Stomach (tissue), 9 donors: ENCODE data around the gene SHISAL1. TPM values are rescaled to one million over a fixed set of nuclear protein-coding genes. Genes with fewer than 3 reads are reported as not detected.

Source experiments
- DNase-seq, 2 donors: peaks; one replicate each; pipeline versions ENCODE4 v3.0.0 to v3.0.0-alpha.2; 2013 to 2019
- H3K27ac ChIP-seq, 5 donors: fragments of 200-600 bp in 4 of 5; sonication (generic) in 4 of 5; one replicate each; pipeline ENCODE4 v1.5.1; 2013 to 2019; ENCODE audit warnings: mild to moderate bottlenecking in 1 of 5, moderate library complexity in 1 of 5
- H3K27me3 ChIP-seq, 3 donors: fragments of 200-600 bp; sonication (generic); one replicate each; pipeline ENCODE4 v1.5.1; 2017 to 2019; ENCODE audit warnings: mixed run types in 1 of 3
- H3K36me3 ChIP-seq, 4 donors: fragments of 200-600 bp; sonication (generic); 1 replicate in 3 of 4; 2 replicates in 1 of 4; pipeline ENCODE4 v1.5.1; 2016 to 2019
- H3K4me1 ChIP-seq, 4 donors: fragments of 200-600 bp; sonication (generic); one replicate each; pipeline ENCODE4 v1.5.1; 2016 to 2019
- H3K4me3 ChIP-seq, 4 donors: fragments of 200-600 bp; sonication (generic) in 3 of 4; one replicate each; pipeline ENCODE4 v1.5.1; 2016 to 2019; ENCODE audit warnings: mild to moderate bottlenecking in 1 of 4
- H3K9me3 ChIP-seq, 4 donors: fragments of 200-600 bp; sonication (generic); one replicate each; pipeline ENCODE4 v1.5.1; 2016 to 2019
- CTCF ChIP-seq, 7 experiments: fragments of 450-650 bp in 4 of 7; fragments of 200-600 bp in 3 of 7; sonication (generic) in 3 of 7; IDR thresholded peaks; one replicate each; pipeline ENCODE4 v1.5.1; 2016 to 2019; ENCODE audit warnings: antibody characterized with exemption in 7 of 7, control low read depth in 2 of 7, mild to moderate bottlenecking in 1 of 7
- EP300 ChIP-seq: sonication (generic); formaldehyde crosslinking; IDR thresholded peaks from one replicate; pipeline ENCODE4 v1.6.1; 2017; ENCODE audit warnings: antibody characterized with exemption
- POLR2A ChIP-seq, 4 donors: fragments of 450-650 bp; IDR thresholded peaks; one replicate each; pipeline ENCODE4 v1.6.1; 2016; ENCODE audit warnings: antibody characterized with exemption in 4 of 4, control low read depth in 2 of 4, mild to moderate bottlenecking in 1 of 4, moderate library complexity in 1 of 4
- POLR2AphosphoS5 ChIP-seq, 3 donors: sonication (generic); formaldehyde crosslinking; IDR thresholded peaks; one replicate each; pipeline ENCODE4 v1.6.1; 2016; ENCODE audit warnings: antibody characterized with exemption in 3 of 3
- WGBS, 5 donors: extraction: QIAGEN DNeasy Blood & Tissue Kit in 3 of 5; methylation state at CpG; one replicate each; pipeline versions ENCODE4 v1.1.5 to v1.1.7; 2013 to 2018; 5-methylcytosine and 5-hydroxymethylcytosine counted together
- intact Hi-C: fragments of 100-400 bp; cut with DNase I; formaldehyde crosslinking; loops from one replicate; pipeline ENCODE4 v1.15.1; 2023; ENCODE audit warnings: low total_unique reads
- polyA plus RNA-seq, 3 donors: library from polyadenylated mRNA; stranded (reverse); fragments of 200-250 nt; gene quantifications; one replicate each; pipeline ENCODE4 v1.2.3, GENCODE V29; 2013
- total RNA-seq, 5 donors: library from RNA; depleted of rRNA; stranded (reverse); fragments of >200 nt; gene quantifications; one replicate each; pipeline versions ENCODE4 v1.1.0 to v1.2.3, GENCODE V29; 2014 to 2016
- donor health status: healthy with polysubstance abuse.
- donor health status: Bipolar disorder and iron deficiency.
- donor health status: healthy.

The SHISAL1 gene
- total and polyA plus RNA-seq, 8 donors, result 0.43 to 19.3 (median 1.2) TPM

DNA sequence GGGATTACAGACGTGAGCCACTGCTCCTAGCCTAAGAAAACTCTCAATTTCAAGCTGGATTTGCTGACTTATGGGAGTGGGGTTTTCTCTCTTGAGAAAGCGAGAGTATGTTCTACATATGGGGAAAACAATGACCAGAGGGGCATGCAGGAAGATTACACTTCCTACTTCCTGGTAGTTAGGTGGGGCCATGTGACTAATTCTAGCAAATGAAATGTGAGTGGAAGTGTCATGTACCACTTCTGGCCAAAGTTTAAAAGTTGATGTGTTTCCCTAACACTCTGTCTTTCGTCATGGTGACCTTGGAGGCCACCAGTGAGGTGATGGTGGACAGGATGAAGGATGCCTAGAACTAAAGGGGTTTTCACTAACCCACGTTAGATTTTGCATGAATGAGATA is 81.5 kb downstream of the SHISAL1 start:
- H3K36me3 ChIP-seq, result no peaks in the 10 kb centered on the region
- H3K9me3 ChIP-seq, result peaks cover 0 to 28% (median 16%) of the 10 kb centered on the region in 4 donors
- intact Hi-C loops, result no loop called here
- no peak overlapping the region for H3K27ac ChIP-seq
- H3K4me3 ChIP-seq, result no peak overlapping the region
- WGBS, 5 donors, result 75 to 85% (median 80%) methylated on average over 4 of the region's 4 CpGs
- TF ChIP-seq EP300 (no peak), CTCF (IDR thresholded peaks at IDR 0.05) (no peak), POLR2AphosphoS5 (IDR thresholded peaks at IDR 0.05) (no peak), POLR2A (IDR thresholded peaks at IDR 0.05) (no peak)
- peaks cover 0 to 2% (median 0%) of the 10 kb centered on the region in 3 donors for H3K27me3 ChIP-seq
- DNase-seq, result no peak
- no peaks in the 10 kb centered on the region for H3K4me1 ChIP-seq

GRCh38 chr22:44229809-44230208 is 82.9 kb downstream of the SHISAL1 start:
- 78 to 93% (median 87%) methylated on average over 2 of the region's 2 CpGs for WGBS, 5 donors
- intact Hi-C loops, result no loop called here
- TF ChIP-seq POLR2A (IDR thresholded peaks at IDR 0.05) (no peak), CTCF (IDR thresholded peaks at IDR 0.05) (no peak), EP300 (no peak), POLR2AphosphoS5 (IDR thresholded peaks at IDR 0.05) (no peak)

GRCh38 chr22:44229331-44229730 is 83.4 kb downstream of the SHISAL1 start:
- 76 to 95% (median 88%) methylated on average over 3 of the region's 3 CpGs for WGBS, 5 donors
- intact Hi-C loops, result no loop called here

More at GRCh38 chr22:44229809-44230208, 82.9 kb downstream of the SHISAL1 start:
- Histone ChIP-seq H3K4me3 (no peak overlapping the region), H3K4me1 (no peaks in the 10 kb centered on the region), H3K27me3 (peaks cover 0 to 6% (median 0%) of the 10 kb centered on the region in 3 donors), H3K9me3 (peaks cover 0 to 28% (median 16%) of the 10 kb centered on the region in 4 donors), H3K27ac (no peak overlapping the region), H3K36me3 (no peaks in the 10 kb centered on the region)
- DNase-seq, result no peak

GRCh38 chr22:44225812-44226211 is 86.9 kb downstream of the SHISAL1 start:
- Histone ChIP-seq H3K9me3 (peaks cover 0 to 28% (median 16%) of the 10 kb centered on the region in 4 donors), H3K27me3 (peaks cover 0 to 6% (median 0%) of the 10 kb centered on the region in 3 donors), H3K4me1 (no peaks in the 10 kb centered on the region), H3K27ac (no peak overlapping the region), H3K4me3 (no peak overlapping the region), H3K36me3 (no peaks in the 10 kb centered on the region)
- 72 to 78% (median 74%) methylated on average over 8 of the region's 8 CpGs for WGBS, 5 donors
- DNase-seq, result no peak
- intact Hi-C loops, result no loop called here
- TF ChIP-seq CTCF (IDR thresholded peaks at IDR 0.05), result no peak
- TF ChIP-seq POLR2A (IDR thresholded peaks at IDR 0.05), result no peak
- TF ChIP-seq EP300, result no peak

More at GRCh38 chr22:44229331-44229730, 83.4 kb downstream of the SHISAL1 start:
- H3K4me1 ChIP-seq, result no peaks in the 10 kb centered on the region
- peaks cover 0 to 28% (median 16%) of the 10 kb centered on the region in 4 donors for H3K9me3 ChIP-seq
- TF ChIP-seq EP300 (no peak), CTCF (IDR thresholded peaks at IDR 0.05) (no peak), POLR2A (IDR thresholded peaks at IDR 0.05) (no peak), POLR2AphosphoS5 (IDR thresholded peaks at IDR 0.05) (no peak)
- H3K27ac ChIP-seq, result no peak overlapping the region
- no peaks in the 10 kb centered on the region for H3K36me3 ChIP-seq
- no peak for DNase-seq
- peaks cover 0 to 6% (median 0%) of the 10 kb centered on the region in 3 donors for H3K27me3 ChIP-seq
- no peak overlapping the region for H3K4me3 ChIP-seq
